NCI-H1694 (cell line): ENCODE data around the gene KCNAB1.
"Not testable (repeated sequence)": the region's sequence is repeated elsewhere in the genome, so short reads cannot be mapped to it uniquely, and the experiment has no call there.

Experiments
- DNase-seq: peaks from one replicate; lab custom pipeline; 2025; lab: John Stamatoyannopoulos, UW

KCNAB1 gene

DNA sequence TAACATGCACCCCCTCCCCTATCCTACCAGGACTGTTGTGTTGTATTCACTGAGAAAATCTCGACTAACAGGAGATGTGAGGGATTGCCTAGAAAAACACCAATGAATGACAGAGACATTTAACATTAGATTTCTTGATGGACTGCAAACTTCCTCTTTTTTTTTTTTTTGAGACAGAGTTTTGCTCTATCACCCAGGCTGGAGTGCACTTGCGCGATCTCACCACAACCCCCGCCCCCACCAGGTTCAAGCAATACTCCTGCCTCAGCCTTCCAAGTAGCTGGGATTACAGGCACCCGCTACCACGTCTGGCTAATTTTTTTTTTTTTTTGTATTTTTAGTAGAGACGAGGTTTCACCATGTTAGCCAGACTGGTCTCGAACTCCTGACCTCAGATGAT lies 17.0 kb downstream of the KCNAB1 start:
- not testable (repeated sequence) for DNase-seq

- no peak for DNase-seq
These were observed 19.7 kb downstream of the KCNAB1 start for GRCh38 chr3:156140001-156140595.

GRCh38 chr3:156142702-156143101 lies 22.3 kb downstream of the KCNAB1 start:
- no peak for DNase-seq

DNA sequence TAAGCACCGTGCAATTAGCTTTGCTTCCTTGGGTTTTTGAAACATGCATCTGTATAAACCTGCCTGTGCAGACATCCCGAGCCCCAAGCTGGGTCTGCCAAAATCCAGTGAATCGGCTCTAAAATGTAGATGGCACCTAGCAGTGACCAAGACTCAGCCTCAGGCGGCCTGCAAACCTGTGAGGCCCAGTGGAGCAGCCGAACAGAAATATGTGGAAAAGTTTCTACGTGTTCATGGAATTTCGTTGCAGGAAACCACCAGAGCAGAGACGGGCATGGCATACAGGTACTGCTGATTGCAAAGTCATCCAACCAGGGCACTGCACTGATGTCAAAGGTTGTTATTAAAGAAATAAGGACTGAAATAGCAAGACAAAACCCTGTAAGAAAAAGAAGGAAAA lies 22.8 kb downstream of the KCNAB1 start:
- no peak for DNase-seq

- no peak for DNase-seq
These were observed 23.7 kb downstream of the KCNAB1 start for GRCh38 chr3:156144060-156144459.

DNA sequence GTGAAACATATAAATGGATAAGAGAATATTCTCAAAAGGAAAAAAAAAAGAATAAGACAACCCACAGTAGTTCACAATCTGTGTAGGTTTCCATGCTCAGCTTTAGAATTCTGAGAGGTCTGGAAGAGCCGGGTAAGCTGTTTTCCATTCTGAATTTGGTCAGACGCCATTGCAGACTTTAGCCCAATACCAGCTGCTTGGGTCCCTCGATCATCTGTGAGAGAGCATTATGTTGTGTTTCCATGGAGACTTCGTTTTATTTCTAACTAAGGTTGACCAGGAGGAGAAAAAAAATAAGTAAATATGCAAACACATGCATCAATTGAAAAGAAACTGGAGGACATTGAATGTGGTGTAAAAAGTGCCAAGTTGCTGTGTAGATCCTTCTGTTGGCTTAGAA lies 25.5 kb downstream of the KCNAB1 start:
- no peak for DNase-seq

GRCh38 chr3:156148345-156148945 lies 28.1 kb downstream of the KCNAB1 start:
- no peak for DNase-seq

GRCh38 chr3:156148946-156149381 lies 28.6 kb downstream of the KCNAB1 start:
- no peak for DNase-seq

DNA sequence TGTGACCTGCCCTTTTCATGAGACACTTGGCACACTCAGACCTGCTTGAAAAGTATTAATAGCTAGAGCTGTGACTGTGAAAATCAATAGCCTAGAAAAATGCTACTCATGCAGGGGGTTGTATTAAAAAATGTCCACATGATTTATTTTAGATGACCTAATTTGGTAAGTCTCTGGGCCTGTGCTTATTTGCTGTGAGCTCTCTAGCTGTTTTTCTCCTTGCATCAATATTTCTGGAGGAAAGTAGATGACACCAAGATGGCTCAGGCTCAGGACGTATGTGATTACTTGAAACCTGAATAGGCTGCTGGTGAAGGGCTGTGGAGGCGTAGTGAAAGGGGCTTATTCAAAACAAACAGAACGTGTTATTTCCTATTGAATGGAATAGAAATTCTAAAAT lies 29.5 kb downstream of the KCNAB1 start:
- no peak for DNase-seq

DNA sequence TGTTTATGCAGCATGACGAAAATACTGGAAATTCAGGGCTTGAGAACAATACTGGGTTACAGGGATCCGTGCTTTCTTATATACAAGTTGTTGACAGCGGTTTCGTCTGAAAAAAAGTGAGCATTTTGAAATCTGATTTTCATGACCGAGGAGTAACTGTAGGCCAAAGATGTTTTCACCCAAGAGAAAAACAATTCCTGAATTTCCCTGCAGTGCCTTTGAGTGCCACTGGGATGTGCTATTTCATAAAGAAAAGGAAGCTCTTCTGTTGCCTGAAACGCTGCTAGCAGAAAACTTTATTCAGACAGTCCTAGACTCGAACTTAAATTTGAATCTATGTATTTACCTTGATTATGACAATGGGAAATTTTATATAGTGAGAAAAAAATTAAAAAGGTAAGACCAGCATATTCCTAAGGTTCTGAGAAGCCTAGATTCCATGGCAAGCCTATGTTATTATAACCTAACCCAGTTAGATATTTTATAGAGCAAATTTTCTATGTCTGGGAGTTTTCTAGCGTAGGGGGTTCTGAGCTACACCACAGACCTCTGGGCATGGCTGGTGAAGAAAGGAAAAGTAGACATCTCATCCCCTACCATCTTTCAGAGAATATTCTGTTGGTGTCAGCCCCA lies 30.2 kb downstream of the KCNAB1 start:
- peak; percentile 76 for DNase-seq

- DNase-seq = peak; percentile 87
These were observed 31.5 kb downstream of the KCNAB1 start for GRCh38 chr3:156151824-156152428.

DNA sequence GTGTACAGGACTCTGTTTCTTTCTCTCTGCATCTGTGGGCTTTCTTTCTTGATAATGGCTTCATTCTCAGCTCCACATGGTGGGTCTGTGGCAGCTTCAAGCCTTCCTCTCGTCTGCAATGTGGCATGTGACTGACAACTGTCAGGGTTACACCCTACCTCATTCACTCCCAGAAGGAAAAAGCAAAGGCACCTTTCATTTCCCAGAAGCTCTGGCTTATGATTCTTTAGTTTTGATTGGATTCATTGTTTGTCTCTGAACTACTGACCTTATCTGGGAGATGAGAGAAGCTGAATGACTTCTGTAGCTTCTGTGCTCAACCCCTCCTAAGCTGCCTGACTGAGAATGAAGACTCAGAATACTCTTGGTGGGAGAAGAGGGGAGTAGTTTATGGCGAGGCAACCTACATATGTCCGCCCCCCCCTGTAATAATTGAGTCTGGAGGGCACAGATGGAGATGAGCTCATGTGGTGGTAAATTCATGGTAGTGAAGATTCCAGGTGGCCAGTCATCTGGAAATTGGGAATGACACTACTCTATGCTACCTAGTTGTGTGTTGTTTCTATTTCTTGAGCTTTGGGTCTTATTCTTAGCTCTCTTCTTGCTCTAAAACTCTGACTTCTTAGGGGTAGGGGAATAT lies 38.4 kb downstream of the KCNAB1 start:
- peak; percentile 88 for DNase-seq

- peak; percentile 31 for DNase-seq
These were observed 40.3 kb downstream of the KCNAB1 start for GRCh38 chr3:156160647-156161046.

DNA sequence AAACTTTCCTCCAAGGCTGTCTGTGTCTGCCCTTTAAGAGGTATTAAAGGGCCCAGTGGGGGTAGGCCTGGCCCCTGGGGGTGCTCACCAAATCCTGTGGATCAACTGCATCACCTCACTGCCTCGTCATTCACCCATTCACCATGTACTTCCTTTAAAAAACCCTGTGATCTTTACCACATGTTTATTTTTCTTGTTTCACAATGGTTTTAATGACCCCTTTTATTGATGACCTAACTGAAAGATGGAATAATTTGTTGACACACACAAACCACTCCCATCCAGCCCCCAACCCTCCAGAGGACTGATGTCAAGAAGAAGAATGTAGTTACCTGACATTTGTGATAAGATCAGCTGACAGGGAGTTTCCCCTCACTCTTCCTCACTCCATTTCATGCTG lies 40.8 kb downstream of the KCNAB1 start:
- DNase-seq = no peak

GRCh38 chr3:156163848-156164247 lies 43.5 kb downstream of the KCNAB1 start:
- no peak for DNase-seq

DNA sequence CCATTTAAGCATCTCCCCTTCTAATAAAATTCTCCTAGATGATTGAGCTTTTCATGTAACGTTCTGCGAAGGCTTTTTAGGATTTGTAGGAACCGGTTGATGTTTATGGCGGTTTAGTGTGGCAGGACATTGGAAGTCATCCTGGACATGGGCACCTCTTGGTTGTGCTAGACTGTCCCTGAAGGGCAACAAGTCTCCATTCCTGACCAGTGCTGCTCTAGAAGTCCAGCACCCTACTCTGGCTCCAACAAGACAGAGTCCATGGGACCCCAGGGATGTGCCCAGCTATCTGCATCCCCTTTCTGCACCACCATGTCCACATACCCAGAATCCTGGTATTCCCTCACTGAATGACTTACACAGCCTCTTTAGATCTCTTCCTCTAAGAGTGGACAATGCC lies 46.4 kb downstream of the KCNAB1 start:
- no peak for DNase-seq

- DNase-seq = no peak
These were observed 50.2 kb downstream of the KCNAB1 start for GRCh38 chr3:156170571-156170970.

DNA sequence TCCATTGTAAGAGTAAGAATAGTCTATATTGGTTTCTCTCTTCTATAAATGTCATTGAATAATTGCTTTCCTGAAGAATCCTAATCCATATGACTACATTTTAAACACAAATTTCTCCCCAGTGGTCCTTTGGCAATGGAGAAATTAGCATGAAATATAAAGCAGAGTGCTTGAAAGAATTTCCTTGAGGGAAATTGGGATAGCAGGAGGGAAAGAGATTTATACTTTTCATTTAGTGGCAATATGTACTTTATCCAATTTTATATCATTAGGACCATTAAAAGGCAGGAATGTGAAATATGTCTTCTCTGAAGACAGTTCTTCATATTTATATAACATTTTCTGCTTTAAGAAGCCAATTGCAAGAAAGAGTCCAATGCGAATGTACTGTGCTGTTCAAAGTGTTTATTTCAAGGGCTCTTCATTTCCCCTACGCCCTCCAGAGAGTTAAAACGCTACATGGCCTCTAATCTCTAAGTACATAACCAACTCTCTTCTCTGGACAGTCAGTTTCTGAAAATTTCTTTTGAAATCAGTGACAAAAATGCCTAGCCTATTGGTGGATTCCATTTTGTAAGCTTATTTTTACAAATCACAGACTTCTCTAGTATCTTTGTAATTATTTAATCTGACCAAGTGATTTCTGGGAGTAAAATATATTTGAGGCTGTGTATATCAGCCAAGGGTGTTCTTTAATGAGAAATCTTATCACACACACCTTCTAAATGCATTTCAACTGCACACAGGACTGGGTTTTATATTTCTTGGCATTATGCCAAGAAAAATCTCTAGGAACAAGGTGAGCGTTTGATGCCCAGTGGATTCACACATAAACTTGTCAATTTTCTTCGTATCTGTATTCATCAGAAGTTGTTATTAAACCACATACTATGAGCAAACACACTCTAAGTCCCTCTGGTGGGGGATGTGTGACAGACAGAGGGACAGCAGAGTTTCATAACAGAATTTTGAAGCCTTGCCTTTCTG lies 51.2 kb downstream of the KCNAB1 start:
- no peak for DNase-seq

- no peak for DNase-seq
These were observed 52.2 kb downstream of the KCNAB1 start for GRCh38 chr3:156172536-156172935.

DNA sequence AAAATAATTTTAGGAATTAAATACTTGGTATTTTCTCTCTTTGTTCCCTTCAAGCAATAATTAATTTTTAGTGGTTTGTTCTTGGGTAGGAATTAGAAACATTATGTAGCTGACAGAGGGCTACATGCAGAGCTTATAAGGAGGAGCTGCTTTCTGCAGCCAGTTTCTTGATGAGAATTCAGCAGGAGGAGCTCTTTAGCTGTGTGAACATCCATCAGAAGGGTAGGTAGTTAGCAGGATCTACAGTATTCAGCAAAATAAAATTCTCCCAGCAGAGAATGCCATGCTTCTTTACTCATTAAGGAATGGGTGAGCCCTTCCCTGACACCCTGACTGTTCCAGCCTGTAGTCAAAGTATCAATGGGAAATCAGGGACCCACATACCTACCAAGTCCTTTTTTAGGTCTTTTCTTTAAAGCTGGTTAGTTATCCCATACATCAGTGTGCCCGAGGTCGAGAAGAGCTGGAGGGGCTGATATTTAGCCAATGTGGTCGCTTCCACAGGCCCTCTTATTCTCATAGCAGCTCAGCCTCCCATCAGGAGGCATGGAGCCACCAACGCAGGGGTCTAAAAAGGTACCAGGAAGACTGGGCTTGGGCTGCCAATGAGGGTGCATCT lies 54.0 kb downstream of the KCNAB1 start:
- DNase-seq = peak; percentile 84

DNA sequence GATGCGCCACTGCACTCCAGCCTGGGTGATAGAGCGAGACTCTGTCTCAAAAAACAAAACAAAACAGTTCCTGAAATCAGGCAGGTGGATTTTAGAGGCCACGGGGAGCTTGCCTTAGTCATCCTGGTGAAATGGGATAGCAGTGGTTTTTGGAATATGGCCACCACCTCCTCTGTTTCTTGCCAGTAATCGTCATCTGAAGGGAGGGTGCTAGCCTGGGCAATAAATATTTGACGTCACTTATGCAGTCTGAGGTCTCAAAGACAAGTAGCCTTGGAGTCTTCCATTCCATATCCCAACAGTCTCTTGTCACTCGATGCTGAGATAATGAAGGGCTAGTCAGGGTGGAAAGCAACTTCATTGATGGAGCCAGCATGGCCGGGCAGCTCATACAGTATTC lies 55.2 kb downstream of the KCNAB1 start:
- no peak for DNase-seq
